DMS114 treated with DMSO at 0.1 percent for 48 hours (cell line): ENCODE measurements around the gene SCNN1A.
A peak's percentile ranks its signal among the peaks of the same experiment; 100 is the strongest.
"Not testable (repeated sequence)": the region's sequence is repeated elsewhere in the genome, so short reads cannot be mapped to it uniquely, and the experiment has no call there.

ENCODE experiments used
- DNase-seq: peaks from one replicate; lab custom pipeline; 2025; ENCODE audit not compliant: unreplicated experiment; lab: John Stamatoyannopoulos, UW

The SCNN1A gene

DNA sequence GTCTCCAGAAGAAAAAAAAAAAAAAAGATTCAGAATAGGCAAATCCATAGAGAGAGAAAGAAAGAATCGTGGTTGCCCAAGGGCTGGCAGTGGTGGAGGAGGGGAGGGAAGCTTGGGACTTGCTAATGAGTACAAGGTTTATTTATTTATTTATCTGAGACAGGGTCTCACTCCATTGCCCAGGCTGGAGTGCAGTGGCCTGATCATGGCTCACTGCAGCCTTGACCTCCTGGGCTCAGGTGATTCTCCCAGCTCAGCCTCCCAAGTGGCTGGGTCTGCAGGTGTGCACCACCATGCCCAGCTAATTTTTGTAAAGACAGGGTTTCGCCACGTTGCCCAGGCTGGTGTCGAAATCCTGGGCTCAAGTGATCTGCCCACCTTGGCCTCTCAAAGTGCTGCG, 23.7 kb downstream of the SCNN1A start:
- DNase-seq = no peak

DNA sequence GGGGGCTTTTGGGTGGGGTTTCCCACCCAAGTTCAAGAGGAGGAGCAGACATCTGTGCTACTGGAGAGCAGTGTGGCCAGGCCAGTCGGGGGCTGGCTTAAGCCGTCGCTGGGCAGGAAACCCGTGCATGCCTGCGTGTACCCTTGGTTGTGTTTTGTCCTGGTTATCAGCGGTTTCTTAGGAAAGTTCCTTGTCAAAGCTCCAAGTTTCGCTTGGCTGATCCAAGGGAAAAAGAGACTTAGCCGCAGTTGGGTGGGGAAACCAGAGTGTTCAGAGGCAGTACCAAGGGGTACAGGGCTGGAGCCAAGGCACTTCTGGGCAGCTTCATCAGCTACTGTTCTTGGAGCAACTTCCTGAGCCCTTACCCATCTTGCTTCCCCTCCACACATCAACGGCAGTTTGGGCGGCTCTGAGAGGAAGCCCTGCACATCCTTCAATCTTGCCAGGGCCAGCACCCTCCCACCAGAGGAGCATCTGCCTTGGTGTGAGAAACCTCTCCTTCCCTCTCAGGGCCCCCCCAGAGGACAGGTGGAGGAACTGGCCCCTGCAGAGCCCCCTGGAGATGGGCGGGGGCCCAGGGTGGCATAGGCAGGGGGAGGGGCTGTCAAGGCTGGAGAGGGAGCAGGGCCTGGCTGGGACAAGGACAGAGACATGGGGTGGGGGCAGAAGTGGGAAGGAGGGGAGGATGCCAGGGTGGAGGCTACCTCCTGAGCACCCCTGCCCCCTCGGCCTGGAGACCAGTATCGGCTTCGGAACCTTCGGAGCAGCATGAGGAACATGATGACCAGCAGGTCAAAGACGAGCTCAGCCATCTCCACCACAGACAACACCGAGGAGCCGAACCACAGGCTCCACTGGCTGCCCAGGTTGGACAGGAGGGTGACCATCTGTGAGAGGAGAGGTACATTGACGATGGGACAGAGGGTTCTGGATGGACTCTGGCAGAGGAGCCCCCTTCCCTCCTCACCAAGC, 27.7 kb downstream of the SCNN1A start:
- DNase-seq = no peak

DNA sequence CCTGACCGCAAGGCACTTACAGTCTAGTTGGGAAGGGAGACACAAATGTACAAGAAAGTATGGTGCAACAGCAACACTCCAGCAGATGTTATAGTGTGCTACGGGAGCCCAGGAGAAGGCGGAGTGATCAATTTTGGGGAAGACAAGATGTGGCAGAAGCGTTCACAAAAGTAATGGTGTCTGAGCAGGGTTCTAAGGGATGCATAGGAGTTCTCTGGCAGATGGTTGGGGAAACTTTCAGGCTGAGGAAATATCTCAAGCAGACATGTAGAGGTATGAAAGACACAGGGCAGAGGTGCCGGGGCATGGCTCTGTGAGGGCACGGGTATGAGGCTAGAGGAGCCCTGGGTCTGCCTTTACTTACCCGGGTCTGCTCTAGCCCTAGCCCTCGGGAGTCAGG, 28.4 kb downstream of the SCNN1A start:
- no peak for DNase-seq

DNA sequence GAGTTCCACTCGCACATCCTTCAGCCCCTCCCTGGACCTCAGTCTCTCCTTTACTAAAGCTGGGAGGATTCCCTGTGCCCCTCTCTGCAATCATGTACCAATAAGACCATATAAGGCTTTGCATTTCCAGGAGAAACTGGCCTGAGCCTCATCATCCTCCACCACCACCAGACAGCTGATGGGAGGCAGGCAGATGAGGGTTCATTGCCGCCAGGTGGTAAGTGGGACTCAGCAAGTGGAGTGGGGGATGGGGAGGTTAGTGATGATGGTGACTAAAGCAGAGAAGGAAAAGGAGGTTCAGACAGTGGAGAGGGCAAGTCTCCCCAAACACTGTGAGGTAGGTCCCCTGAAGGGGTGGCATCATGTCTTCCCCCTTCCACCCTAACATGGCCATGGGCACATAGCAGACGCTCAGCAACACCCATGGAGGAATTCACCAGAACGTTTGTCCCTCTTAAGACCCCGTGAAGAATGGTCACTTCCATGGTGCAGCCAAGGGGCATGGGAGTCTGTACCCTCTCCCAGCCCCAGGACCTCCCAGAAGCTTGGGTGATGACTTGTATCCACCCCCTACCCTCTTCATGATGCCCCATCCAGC, 29.0 kb downstream of the SCNN1A start:
- DNase-seq = no peak

DNA sequence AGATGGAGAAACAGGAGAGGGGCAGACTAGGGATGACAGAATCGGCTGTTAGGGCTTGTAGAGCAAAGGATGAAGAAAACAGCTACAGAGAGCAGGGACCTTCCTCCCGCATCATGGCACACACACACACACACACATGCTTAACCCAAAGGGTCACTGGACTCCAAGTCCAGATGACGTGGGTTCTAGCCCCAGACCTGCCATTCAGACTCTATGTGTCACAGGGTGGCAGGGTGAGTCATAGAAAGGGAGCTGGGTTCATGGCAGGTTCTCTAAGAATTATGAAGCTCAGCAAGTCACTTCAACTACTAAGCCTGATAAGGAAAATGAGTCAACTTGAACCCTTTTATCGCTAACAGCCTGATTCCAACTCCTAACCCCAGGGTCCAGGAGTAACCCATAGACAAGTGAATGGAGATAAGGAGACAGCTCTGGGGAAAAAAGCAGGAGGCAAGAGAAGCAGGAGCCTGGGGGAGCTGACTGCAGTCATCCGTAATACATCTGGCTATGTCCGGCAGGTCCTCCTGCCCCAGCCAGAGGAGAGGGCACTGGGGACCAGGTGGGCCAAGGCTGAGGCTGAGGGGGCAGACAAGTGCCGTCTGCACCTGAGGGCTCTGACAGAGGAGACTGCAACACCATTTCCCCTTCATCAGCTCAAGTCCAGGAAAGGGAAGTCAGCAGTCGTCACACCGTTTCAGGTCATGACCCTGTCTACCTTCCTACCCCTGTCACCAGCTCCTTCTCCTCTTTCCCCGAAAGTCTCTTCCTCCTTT, 29.9 kb downstream of the SCNN1A start:
- DNase-seq = no peak

DNA sequence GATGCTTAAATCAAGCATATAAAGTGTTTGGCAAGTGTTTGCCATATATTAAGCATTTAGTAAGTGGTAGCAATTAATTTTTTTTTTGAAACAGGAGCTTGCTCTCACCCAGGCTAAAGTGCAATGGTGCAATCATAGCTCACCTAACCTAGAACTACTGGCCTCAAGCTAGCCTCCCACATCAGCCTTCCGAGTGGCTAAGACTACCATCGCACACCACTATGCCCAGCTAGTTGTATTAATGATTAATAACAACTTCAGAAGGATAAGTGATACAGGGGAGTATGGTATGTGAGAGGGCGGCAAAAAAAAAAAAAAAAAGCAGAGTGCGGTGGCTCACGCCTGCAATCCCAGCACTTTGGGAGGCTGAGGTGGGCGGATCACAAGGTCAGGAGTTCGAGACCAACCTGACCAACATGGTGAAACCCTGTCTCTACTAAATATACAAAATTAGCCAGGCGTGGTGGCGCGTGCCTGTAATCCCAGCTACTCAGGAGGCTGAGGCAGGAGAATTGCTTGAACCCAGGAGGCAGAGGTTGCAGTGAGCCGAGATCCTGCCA, 31.2 kb downstream of the SCNN1A start:
- DNase-seq = not testable (repeated sequence)

DNA sequence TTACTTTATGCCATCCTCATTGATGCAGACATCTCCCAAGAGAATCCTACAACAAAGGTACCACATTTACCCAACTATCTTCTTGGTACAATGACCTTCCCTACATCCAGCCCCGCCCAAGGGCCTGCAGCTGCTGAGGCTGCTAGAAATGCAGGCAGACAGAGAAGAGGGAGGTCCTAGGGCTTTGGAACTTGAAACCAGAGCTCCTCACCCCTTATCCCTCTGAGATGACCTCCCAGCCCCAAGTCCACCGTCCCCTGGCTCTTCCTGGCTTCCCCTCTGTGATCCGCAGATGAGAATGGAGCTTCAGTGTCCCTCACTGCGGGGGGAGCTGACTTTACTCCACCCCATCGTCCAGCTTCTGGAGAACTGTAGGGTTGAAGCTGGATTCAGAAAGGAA, 31.8 kb downstream of the SCNN1A start:
- DNase-seq = no peak

DNA sequence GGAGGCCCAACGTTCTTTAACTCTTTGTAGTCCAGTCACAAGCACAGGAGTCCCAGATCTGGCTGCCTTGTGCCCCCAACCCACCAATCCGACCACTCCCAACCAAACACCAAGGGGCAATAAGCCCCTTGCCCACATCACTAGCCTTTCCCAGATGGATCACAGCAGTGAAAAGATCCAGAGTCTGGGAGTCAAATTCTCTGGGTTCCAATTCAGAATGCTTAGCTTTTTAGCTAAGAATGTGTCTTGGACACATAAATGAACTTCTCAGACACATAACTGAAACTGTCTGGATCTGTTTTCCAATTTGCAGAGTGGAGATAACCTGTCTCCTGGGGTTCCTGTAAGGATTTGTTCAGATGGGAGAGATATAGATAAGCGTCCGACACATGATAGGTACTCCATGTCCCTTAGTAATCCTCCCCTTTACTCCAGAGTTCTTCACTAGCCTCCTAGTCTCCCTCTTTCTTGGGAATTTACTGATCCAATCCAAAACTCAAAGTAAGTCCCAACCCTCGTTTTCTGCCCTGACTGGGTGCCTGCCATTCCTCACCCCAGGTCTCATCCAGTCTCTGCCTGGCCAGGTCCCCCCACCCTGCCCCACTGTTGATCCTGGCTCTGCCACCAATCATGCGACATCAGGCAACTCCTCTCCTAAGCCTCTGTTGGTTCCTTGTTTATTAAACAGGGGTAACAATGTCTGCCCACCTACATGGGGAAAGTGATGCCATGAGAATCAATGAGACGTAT, 33.0 kb downstream of the SCNN1A start:
- no peak for DNase-seq

DNA sequence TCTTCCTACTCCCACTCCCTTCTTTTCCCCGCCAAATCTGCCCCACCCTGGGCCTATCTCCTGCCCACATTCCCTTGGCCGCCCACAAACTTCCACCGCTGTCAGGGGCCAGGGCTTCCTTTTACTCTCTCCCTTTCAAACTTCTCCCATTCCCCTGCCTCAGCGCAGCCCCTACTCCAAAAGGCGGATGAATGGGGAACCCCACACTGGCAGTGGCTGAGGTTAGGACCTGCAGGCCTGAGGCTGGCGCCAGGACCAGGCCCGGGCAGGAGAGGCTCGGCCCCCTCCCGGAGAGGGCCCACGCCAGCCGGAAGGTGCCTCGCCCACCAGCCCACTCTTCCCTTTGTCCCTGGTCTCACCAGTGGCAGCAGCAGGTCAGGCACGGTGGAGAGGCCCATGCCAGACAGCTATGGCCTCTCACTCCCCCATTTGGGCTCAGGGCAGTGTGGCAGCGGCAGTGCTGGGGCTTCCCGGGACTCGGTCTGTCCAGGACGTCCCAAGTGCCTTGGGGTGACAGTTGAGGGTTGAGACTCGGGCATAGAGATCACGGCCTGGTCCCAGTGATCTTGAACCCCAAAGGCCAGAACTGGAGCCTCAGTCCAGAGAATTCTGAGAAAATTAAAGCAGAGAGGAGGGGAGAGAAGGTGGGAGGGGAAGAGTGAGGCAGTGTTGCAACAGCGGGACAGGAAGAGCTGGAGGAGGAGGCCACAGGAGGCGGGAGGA, 33.8 kb downstream of the SCNN1A start, which contains the start of gene TNFRSF1A:
TSS of gene TNFRSF1A (minus strand) at position 660 of the 723 bp plus-strand sequence. CDS start at position 398, 262 bp downstream.
- DNase-seq = peak; percentile 28

DNA sequence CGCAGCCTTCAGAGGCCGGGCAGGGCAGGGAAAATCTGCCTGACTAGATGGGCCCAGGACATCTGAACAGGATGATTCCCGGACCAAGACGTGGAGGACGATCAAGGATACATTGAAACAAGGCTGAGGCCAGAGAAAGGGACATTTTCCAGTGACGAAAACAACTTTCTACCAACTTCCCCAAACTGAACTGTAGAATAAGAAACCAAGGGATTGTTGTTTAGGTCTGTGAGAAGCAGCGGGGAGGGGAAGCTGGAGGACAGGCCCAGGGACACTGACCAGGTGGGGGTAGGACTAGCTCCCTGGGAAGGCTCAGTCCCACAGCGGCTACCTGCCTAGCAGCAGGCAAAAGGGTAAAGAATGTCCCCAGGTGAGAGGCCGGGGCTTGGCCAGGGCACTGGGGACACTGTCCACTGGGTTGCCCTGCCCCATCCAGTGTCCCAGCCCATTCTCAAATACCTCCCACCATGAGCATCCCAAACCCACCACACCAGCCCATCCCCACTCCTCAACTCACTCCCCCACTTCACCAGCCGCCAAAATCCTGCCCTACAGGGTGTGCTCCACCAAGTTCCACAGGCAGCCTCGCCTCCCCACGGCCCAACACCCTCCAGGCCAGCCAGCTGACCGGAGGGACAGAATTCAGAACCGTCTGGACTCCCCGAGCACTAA, 34.5 kb downstream of the SCNN1A start:
- no peak for DNase-seq

DNA sequence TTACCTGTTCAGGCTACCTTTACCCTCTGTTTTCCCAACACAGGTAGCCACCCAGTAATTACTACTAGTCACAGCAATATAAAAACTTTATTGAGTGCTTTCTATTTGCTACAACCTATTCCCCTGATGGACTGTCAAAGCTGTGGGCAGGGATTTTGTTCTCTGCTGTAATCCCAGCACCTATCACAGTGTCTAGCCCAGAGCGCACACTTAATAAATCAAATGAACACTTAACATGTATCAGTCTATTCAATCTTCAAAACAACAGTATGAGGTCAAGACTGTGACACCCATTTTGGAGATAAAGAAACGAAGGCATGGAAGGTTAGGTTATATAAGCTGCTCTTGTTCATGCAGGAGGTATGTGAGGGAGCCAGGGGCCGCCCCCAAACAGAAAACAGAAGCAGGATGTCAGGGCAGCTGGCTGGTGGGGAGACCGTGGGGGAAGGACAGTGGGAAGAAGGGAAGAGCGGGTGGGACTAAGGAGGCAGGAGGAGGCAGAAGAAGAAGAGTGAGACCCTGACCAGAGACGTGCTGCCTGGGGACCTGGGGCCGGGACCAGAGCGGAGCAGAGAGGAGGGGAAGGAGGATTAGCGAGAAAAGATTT, 35.2 kb downstream of the SCNN1A start:
- DNase-seq = no peak

DNA sequence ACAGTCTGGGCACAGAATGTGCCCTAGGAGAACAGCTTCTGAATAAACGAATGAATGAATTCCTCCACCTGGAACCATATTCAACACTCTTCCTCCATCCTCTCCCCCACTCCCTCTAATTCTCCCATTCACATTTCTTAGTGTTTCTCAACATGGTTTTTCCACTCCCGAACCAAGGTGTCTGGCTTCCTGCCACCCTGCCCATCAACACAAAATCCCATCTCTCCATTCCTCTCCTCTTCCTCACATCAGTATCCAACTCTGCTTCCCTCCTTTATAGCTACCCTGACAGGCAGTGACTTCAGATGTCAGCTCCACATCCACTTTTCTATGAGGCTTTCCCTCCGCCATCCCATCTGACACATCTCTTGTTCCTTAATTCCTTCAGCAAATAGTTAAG, 36.4 kb downstream of the SCNN1A start:
- no peak for DNase-seq

DNA sequence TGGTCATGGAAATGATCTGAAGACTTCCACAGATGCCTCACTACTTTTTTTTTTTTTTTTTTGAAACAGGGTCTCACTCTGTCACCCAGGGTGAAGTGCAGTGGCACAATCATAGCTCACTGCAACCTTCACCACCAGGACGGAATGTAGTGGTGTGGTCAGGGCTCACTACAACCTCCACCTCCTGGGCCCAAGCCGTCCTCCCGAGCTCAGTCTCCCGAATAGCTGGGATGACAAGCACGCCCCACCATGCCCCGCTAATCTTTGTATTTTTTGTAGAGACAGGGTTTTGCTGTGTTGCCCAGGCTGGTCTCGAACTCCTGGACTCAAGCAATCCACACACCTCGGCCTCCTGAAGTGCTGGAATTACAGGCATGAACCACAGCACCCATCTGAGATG, 36.8 kb downstream of the SCNN1A start:
- DNase-seq = not testable (repeated sequence)

DNA sequence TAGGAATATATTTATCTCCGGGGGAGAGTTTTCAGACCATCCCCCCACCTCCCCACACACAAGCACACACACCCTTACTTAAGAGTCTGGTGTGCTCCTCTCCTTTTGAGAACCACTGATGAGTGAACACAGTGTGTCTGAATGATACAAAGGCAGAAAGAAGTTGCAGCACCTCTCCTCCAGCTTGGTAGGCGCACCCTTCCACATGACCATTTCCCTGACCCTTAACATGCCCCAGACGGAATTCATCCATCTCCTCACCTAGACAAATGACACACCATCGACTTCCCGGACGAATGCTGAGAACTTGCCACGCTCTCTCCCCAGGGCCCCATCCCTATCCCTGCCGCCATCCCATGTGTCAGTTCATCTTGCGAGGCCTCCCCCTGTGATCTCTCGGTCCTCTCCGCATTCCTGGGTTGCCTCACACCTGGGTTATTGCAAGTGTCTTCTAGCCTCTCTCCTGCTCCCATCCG, 37.4 kb downstream of the SCNN1A start:
- no peak for DNase-seq

DNA sequence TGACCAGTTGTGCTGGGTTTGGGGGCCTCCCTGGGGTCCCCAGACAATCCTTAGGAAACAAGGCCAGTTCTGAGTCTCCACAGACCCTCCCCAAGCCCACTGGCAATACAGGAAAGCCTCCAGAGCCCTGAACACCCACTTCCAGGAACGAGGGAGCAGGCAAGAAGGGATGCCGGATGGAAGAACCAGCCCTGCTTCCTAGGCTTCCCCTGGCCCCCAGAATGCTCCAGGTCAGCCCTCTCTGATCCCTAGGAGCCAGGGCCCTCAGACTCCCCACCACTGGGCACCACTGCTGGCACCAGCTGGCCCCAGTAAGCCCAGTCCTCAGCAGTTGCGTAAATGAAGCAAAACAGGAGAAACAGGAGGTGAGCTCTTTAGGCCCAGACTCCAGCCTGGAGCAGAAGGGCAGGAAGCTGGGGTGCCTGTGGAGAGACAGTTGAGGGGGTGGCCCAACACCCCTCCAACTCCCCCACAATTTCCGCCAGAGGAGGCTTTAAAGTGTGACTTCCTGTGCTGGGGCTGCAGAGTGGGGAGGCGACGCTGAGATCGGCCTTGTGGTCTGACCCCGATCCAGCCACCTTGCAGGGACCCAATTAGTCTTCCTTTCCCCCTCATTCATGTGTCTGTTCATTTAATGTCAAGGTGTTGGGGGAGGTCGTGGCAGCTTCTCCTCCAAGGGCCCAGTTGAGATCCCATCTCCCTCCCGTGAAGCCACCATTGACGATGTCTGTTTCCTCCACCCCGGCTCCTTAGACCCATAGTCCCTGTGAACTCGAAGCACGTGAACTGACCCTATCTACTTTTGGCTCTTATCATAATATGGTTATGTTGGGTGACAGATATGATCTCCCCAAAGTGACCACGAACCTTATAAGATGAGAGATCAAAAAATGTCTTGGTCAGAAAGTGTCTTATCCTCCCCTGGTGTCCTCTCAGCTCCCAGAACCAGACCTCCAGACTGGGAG, 38.2 kb downstream of the SCNN1A start:
- no peak for DNase-seq

DNA sequence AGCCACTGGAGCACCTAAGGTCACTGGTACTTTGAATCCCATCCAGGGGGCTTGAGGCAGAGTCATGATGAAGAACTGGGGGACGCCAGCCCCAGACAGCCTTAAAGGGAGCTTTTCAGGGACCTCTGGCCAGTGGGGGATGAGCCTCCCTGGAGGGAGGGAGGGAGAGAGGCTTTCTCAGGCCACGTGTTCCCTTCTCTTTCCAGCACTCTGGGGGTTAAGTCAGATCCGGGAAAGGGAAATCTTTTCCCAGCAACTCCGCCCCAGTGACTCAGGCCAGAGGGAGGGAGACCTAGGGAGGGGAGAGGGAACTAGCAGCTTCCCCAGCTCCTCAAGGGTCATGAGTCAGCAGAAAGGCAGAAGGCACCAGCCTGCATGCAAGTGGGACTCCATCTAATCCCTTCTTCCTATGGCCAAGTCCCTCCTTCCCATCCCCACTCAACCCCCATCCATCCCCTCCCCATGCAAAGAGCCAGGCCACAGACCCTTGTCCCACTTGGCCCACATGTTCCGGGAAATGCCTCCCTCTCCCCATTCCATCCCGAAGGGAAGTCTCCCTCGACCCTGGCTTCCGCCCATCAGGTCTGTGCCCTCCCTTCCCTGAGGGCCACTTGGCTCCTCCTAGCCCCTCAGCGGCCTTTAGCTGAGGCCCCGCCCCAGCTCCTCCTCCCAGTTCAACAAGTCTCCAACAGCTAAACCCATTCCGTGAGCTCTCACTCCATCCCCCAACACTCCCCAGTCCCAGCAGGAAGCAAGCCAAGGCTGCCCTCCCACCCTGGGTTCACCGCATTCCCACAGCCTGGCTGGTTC, 39.1 kb downstream of the SCNN1A start:
- no peak for DNase-seq
